ENCODE measurements around the gene CHAD. TPM values are rescaled to one million over a fixed set of nuclear protein-coding genes. Genes with fewer than 3 reads are reported as not detected.

Gene CHAD
- total RNA-seq, 1 experiment from 2014 or later, result 0.57 TPM

DNA sequence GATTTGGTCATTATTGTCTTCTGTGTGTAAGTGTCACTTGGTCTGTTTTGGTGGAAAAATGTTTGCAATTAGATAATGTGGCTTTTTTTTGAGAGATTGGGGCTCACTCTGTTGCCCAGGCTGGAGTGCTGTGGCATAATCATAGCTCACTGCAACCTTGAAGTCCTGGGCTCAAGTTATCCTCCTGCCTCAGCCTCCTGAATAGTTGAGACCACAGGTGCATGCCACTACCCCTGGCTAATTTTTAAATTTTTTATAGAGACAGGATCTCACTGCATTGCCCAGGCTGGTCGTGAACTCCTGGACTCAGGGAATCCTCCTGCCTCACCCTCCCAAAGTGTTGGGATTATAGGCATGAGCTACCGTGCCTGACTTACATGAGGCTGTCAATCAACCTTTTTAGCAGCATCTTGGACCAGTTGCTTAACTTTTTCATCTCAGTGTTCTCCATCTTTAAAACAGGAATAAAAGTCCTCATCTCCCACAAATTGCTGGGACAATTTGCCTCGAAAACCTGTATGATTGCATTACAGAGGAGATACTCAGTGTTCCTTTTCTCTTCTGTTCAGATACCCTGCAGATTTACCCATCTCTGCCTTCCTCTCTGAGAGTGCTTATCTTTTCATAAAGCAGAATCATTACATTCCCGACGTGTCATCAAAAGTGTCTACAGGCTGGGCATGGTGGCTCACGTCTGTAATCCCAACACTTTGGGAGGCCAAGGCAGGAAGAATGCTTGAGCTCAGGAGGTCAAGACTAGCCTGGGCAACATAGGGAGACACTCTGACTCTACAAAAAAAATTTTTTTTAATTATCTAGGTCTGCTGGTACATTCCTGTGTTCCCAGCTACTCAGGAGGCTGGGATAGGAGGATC is 23.6 kb downstream of the CHAD start:
- H3K27ac ChIP-seq (ENCODE audit: insufficient read length, low read depth, low read length), result no peak overlapping the region
- no peak overlapping the region for H3K27ac Mint-ChIP-seq
- H3K79me1 ChIP-seq (ENCODE audit: insufficient read depth, low read depth, low read length, poor library complexity, severe bottlenecking), result no peaks in the 10 kb centered on the region

More for the DNA sequence above, 23.6 kb downstream of the CHAD start:
- Mint-ChIP-seq H3K36me3 (ENCODE audit: insufficient read depth in 1 of 3, low read depth in 3 of 3) (no peaks in the 10 kb centered on the region), H3K27me3 (ENCODE audit: low read depth) (no peaks in the 10 kb centered on the region), H3K4me1 (peaks cover 11 to 12% of the 10 kb centered on the region in 2 experiments), H3K9me3 (no peaks in the 10 kb centered on the region), H3K4me3 (no peak overlapping the region)
- H2BK5ac ChIP-seq (ENCODE audit: insufficient read length, low read length), result no peak overlapping the region
- H3K4me2 ChIP-seq (ENCODE audit: insufficient read depth, insufficient read length, low read length), result no peak overlapping the region
- H3K27me3 ChIP-seq (ENCODE audit: insufficient read depth, low read length), result no peaks in the 10 kb centered on the region
- no peak overlapping the region for H2BK20ac ChIP-seq (ENCODE audit: low read depth, low read length, poor library complexity, severe bottlenecking)
- H3T11ph ChIP-seq (ENCODE audit: low read length), result no peak overlapping the region
- WGBS (ENCODE audit: extremely low coverage, insufficient read length, low lambda C conversion rate), result no CpG with 5 or more reads among the region's 6 CpGs
- no peak overlapping the region for H3K56ac ChIP-seq (ENCODE audit: insufficient read length, low read depth, low read length)
- H2AK5ac ChIP-seq (ENCODE audit: insufficient read length, low read length), result no peak overlapping the region
- no peak overlapping the region for H3K18ac ChIP-seq (ENCODE audit: insufficient read length, low read depth, low read length)
- no peak overlapping the region for H2BK120ac ChIP-seq (ENCODE audit: low read depth, low read length, poor library complexity, severe bottlenecking)
- H3K4ac ChIP-seq (ENCODE audit: low read depth, low read length), result no peak overlapping the region
- no peak overlapping the region for H3K23ac ChIP-seq (ENCODE audit: insufficient read length, low read depth, low read length)
- H3K4me1 ChIP-seq (ENCODE audit: insufficient read depth, low read length), result no peaks in the 10 kb centered on the region
- H2BK15ac ChIP-seq (ENCODE audit: low read depth, low read length), result no peak overlapping the region
- H2BK12ac ChIP-seq (ENCODE audit: insufficient read length, low read depth, low read length), result no peak overlapping the region
- no peak overlapping the region for H4K91ac ChIP-seq (ENCODE audit: insufficient read length, low read depth, low read length)
- no peak overlapping the region for H3K9ac ChIP-seq (ENCODE audit: extremely low read depth, insufficient read length, low read length)
- no peak overlapping the region for H2AFZ ChIP-seq (ENCODE audit: low read length)
- H3K23me2 ChIP-seq (ENCODE audit: insufficient read length, low read depth, low read length, poor library complexity, severe bottlenecking), result no peaks in the 10 kb centered on the region
- TF ChIP-seq, protein P1, sequence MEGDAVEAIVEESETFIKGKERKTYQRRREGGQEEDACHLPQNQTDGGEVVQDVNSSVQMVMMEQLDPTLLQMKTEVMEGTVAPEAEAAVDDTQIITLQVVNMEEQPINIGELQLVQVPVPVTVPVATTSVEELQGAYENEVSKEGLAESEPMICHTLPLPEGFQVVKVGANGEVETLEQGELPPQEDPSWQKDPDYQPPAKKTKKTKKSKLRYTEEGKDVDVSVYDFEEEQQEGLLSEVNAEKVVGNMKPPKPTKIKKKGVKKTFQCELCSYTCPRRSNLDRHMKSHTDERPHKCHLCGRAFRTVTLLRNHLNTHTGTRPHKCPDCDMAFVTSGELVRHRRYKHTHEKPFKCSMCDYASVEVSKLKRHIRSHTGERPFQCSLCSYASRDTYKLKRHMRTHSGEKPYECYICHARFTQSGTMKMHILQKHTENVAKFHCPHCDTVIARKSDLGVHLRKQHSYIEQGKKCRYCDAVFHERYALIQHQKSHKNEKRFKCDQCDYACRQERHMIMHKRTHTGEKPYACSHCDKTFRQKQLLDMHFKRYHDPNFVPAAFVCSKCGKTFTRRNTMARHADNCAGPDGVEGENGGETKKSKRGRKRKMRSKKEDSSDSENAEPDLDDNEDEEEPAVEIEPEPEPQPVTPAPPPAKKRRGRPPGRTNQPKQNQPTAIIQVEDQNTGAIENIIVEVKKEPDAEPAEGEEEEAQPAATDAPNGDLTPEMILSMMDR (conservative IDR thresholded peaks at IDR 0.05), result no peak
- no peak overlapping the region for H4K5ac ChIP-seq (ENCODE audit: insufficient read length, low read depth, low read length)
- H3K9me3 ChIP-seq (ENCODE audit: control insufficient read depth, low read depth, low read length), result no peaks in the 10 kb centered on the region
- no peaks in the 10 kb centered on the region for H4K20me1 ChIP-seq (ENCODE audit: control insufficient read depth, insufficient read depth, insufficient read length)
- no peak overlapping the region for H4K8ac ChIP-seq (replicated peaks; ENCODE audit: insufficient read length, low read depth, low read length)
- no peak overlapping the region for H3K14ac ChIP-seq (ENCODE audit: insufficient read depth, low read length)
- no peaks in the 10 kb centered on the region for H3K79me2 ChIP-seq (ENCODE audit: insufficient read depth, low read length)
- no peak for DNase-seq

Data from H9 (cell line).